Upper lobe of left lung (tissue), 4 donors: ENCODE data around the gene POC5.

Experiments
- CTCF ChIP-seq, 6 experiments: fragments of 450-650 bp in 4 of 6; fragments of 200-600 bp in 2 of 6; sonication (generic) in 2 of 6; IDR thresholded peaks; one replicate each; pipeline ENCODE4 v1.5.1; 2016 to 2019; ENCODE audit warnings: antibody characterized with exemption in 6 of 6
- EP300 ChIP-seq, 4 donors: sonication (generic); formaldehyde crosslinking; IDR thresholded peaks; one replicate each; pipeline ENCODE4 v1.5.1; 2017; ENCODE audit warnings: antibody characterized with exemption in 4 of 4, control low read depth in 2 of 4
- POLR2A ChIP-seq, 4 donors: fragments of 450-650 bp; IDR thresholded peaks; one replicate each; pipeline ENCODE4 v1.5.1; 2016 to 2017; ENCODE audit warnings: antibody characterized with exemption in 4 of 4, mild to moderate bottlenecking in 2 of 4

- TF ChIP-seq CTCF (IDR thresholded peaks at IDR 0.05) (no peak), POLR2A (IDR thresholded peaks at IDR 0.05) (no peak), EP300 (IDR thresholded peaks at IDR 0.05) (no peak)
These were observed 77.5 kb downstream of the POC5 start for GRCh38 chr5:75639535-75640311.
